CD4-positive, alpha-beta memory T cell (primary cell): Measurements from ENCODE around the gene TDG. TPM values are rescaled to one million over a fixed set of nuclear protein-coding genes. Genes with fewer than 3 reads are reported as not detected.

Source experiments
- CTCF ChIA-PET: fragments of 350-600 bp; sonication (Branson Sonifier 250); formaldehyde crosslinking; loops from one replicate; lab custom pipeline; 2021; ENCODE audit warnings: inconsistent platforms; ENCODE audit not compliant: partially characterized antibody; lab: Charles Lee
- POLR2A ChIA-PET: fragments of 350-600 bp; sonication (Branson Sonifier 250); formaldehyde crosslinking; loops from one replicate; lab custom pipeline; 2021; ENCODE audit not compliant: partially characterized antibody; lab: Charles Lee
- DNase-seq, 5 donors: peaks; one replicate each; pipeline versions ENCODE4 v3.0.0 to v3.0.0-alpha.2; 2020 to 2022; ENCODE audit warnings: mixed read lengths in 1 of 5
- H3K27ac ChIP-seq: one replicate; pipeline ENCODE4 v1.7.0; 2013; ENCODE audit warnings: low read depth, low read length
- H3K27me3 ChIP-seq: 2 replicates; pipeline ENCODE4 v1.7.0; 2013; ENCODE audit warnings: mild to moderate bottlenecking, low read length, moderate library complexity; ENCODE audit not compliant: insufficient read depth
- H3K36me3 ChIP-seq: 2 replicates; pipeline ENCODE4 v1.7.0; 2013; ENCODE audit warnings: mild to moderate bottlenecking, low read length, moderate library complexity; ENCODE audit not compliant: insufficient read depth
- H3K4me1 ChIP-seq: 2 replicates; pipeline ENCODE4 v1.7.0; 2013; ENCODE audit warnings: mild to moderate bottlenecking, low read length, moderate library complexity; ENCODE audit not compliant: insufficient read depth
- H3K4me3 ChIP-seq, 2 donors: one replicate each; pipeline ENCODE4 v1.7.0; 2013; ENCODE audit warnings: low read length in 2 of 2, mild to moderate bottlenecking in 1 of 2
- H3K9me3 ChIP-seq, 2 donors: one replicate each; pipeline ENCODE4 v1.7.0; 2013; ENCODE audit warnings: low read length in 2 of 2, control low read depth in 1 of 2; ENCODE audit not compliant: control insufficient read depth in 1 of 2
- H3K27ac Mint-ChIP-seq, 7 donors: one replicate each; pipeline ENCODE4 v1.8.0; 2020 to 2021; ENCODE audit warnings: mixed read lengths in 7 of 7, mild to moderate bottlenecking in 6 of 7, inconsistent platforms in 3 of 7, moderate library complexity in 3 of 7
- H3K27me3 Mint-ChIP-seq, 2 donors: one replicate each; pipeline ENCODE4 v1.8.0; 2020 to 2021; ENCODE audit warnings: mixed read lengths in 2 of 2
- H3K36me3 Mint-ChIP-seq, 2 donors: one replicate each; pipeline ENCODE4 v1.8.0; 2020 to 2021; ENCODE audit warnings: mixed read lengths in 2 of 2, inconsistent platforms in 1 of 2, mild to moderate bottlenecking in 1 of 2
- H3K4me1 Mint-ChIP-seq, 4 donors: one replicate each; pipeline ENCODE4 v1.8.0; 2020 to 2021; ENCODE audit warnings: mixed read lengths in 4 of 4, mild to moderate bottlenecking in 1 of 4
- H3K4me3 Mint-ChIP-seq, 8 donors: one replicate each; pipeline ENCODE4 v1.8.0; 2020 to 2021; ENCODE audit warnings: mixed read lengths in 8 of 8, mild to moderate bottlenecking in 7 of 8, moderate library complexity in 6 of 8, inconsistent platforms in 3 of 8
- H3K9me3 Mint-ChIP-seq, 8 donors: one replicate each; pipeline ENCODE4 v1.8.0; 2020 to 2021; ENCODE audit warnings: mixed read lengths in 8 of 8, mild to moderate bottlenecking in 5 of 8, inconsistent platforms in 3 of 8, moderate library complexity in 1 of 8
- intact Hi-C: fragments of 100-400 bp; cut with micrococcal nuclease; formaldehyde crosslinking; loops from one replicate; pipeline ENCODE4 v1.15.1; 2023
- polyA plus RNA-seq, 2 donors: library from polyadenylated mRNA; unstranded; fragments of 300-500 nt; fragmentation: Illumina TruSeq; gene quantifications; one replicate each; pipeline ENCODE4 v1.2.3, GENCODE V29; 2021
- total RNA-seq, 2 experiments: library from RNA; stranded (reverse); gene quantifications; one replicate each; pipeline ENCODE4 v1.2.3, GENCODE V29; 2021

Gene TDG
- total and polyA plus RNA-seq, 4 experiments from 2014 or later: 12.9 to 38.3 (median 27.2) TPM

- H3K27ac Mint-ChIP-seq: peak overlapping the region; percentile 99 to 100 (median 100)
- Histone ChIP-seq H3K27me3 (no peaks in the 10 kb centered on the region), H3K4me1 (peaks cover 61% of the 10 kb centered on the region), H3K9me3 (no peaks in the 10 kb centered on the region), H3K4me3 (peak overlapping the region; percentile 24 to 87), H3K36me3 (peaks cover 15% of the 10 kb centered on the region), H3K27ac (peak overlapping the region; percentile 99)
- H3K36me3 Mint-ChIP-seq: peaks cover 12 to 51% of the 10 kb centered on the region in 2 donors
- ChIA-PET CTCF (interaction anchor here (0.7 to 2.4 kb wide), 8 partner anchors 12 to 179 kb away, joined by 3 to 10 read pairs (median 4); partner anchors contain the start of gene TDG), POLR2A (interaction anchor here (0.6 to 5.2 kb wide), 40 partner anchors 8 to 1868 kb away, joined by 3 to 139 read pairs (median 6); partner anchors contain the start of genes APPL2, EID3, HCFC2 and NFYB)
- H3K4me1 Mint-ChIP-seq: peaks cover 40 to 83% (median 54%) of the 10 kb centered on the region in 4 donors
- intact Hi-C loops: loop anchor here (1.0 to 10.0 kb wide), 11 partner anchors 27 to 1178 kb away; partner anchors contain the start of genes HCFC2, NFYB, NT5DC3 and TDG
- DNase-seq: no peak
- peak overlapping the region; percentile 87 to 96 (median 91) for H3K4me3 Mint-ChIP-seq
- H3K27me3 Mint-ChIP-seq: peaks cover 0 to 3% of the 10 kb centered on the region in 2 donors
- peaks cover 0 to 5% (median 0%) of the 10 kb centered on the region in 8 donors for H3K9me3 Mint-ChIP-seq
Observed at GRCh38 chr12:103929784-103930033, 36.0 kb upstream of the TDG start.

DNA sequence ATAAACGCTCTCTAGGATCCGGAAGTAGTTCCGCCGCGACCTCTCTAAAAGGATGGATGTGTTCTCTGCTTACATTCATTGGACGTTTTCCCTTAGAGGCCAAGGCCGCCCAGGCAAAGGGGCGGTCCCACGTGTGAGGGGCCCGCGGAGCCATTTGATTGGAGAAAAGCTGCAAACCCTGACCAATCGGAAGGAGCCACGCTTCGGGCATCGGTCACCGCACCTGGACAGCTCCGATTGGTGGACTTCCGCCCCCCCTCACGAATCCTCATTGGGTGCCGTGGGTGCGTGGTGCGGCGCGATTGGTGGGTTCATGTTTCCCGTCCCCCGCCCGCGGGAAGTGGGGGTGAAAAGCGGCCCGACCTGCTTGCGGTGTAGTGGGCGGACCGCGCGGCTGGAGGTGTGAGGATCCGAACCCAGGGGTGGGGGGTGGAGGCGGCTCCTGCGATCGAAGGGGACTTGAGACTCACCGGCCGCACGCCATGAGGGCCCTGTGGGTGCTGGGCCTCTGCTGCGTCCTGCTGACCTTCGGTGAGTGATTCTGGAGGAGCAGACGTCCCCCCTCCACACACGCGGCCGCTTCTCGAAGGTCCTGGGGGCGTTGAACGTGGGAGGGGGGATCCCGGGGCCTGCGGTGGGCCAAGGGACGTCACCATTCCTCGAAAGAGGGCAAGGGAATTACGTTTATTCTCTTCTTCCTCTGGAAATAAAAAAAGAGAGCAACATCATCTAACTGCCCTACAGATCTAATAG, 35.5 kb upstream of the TDG start, which contains the start of gene HSP90B1:
Gene HSP90B1 (plus strand): TSS at position 377 of the 753 bp plus-strand sequence. CDS start 106 bp downstream, at position 483.
- no peaks in the 10 kb centered on the region for H3K27me3 ChIP-seq
- H3K4me1 ChIP-seq: peaks cover 61% of the 10 kb centered on the region
- peaks cover 19% of the 10 kb centered on the region for H3K36me3 ChIP-seq
- H3K27me3 Mint-ChIP-seq: peaks cover 0 to 3% of the 10 kb centered on the region in 2 donors
- H3K9me3 Mint-ChIP-seq: peaks cover 0 to 5% (median 0%) of the 10 kb centered on the region in 8 donors
- H3K9me3 ChIP-seq: no peaks in the 10 kb centered on the region
- intact Hi-C loops: loop anchor here (1.0 to 10.0 kb wide), 10 partner anchors 27 to 1177 kb away; partner anchors contain the start of genes HCFC2, NFYB, NT5DC3 and TDG
- peak within 1 kb of the TSS; percentile 99 to 100 (median 100) for H3K27ac Mint-ChIP-seq
- peak within 1 kb of the TSS; percentile 87 for H3K4me3 ChIP-seq
- H3K4me3 Mint-ChIP-seq: peak within 1 kb of the TSS; percentile 87 to 96 (median 91)
- ChIA-PET CTCF (interaction anchor here (0.7 to 2.4 kb wide), 8 partner anchors 13 to 179 kb away, joined by 3 to 10 read pairs (median 4); partner anchors contain the start of gene TDG), POLR2A (interaction anchor here (0.6 to 5.2 kb wide), 41 partner anchors 8 to 1869 kb away, joined by 3 to 139 read pairs (median 6); partner anchors contain the start of genes APPL2, EID3, HCFC2 and NFYB)
- H3K27ac ChIP-seq: peak within 1 kb of the TSS; percentile 99
- DNase-seq: peak; percentile 99 to 100 (median 100)
- H3K4me1 Mint-ChIP-seq: peaks cover 42 to 83% (median 54%) of the 10 kb centered on the region in 4 donors
- peaks cover 17 to 56% of the 10 kb centered on the region in 2 donors for H3K36me3 Mint-ChIP-seq

DNA sequence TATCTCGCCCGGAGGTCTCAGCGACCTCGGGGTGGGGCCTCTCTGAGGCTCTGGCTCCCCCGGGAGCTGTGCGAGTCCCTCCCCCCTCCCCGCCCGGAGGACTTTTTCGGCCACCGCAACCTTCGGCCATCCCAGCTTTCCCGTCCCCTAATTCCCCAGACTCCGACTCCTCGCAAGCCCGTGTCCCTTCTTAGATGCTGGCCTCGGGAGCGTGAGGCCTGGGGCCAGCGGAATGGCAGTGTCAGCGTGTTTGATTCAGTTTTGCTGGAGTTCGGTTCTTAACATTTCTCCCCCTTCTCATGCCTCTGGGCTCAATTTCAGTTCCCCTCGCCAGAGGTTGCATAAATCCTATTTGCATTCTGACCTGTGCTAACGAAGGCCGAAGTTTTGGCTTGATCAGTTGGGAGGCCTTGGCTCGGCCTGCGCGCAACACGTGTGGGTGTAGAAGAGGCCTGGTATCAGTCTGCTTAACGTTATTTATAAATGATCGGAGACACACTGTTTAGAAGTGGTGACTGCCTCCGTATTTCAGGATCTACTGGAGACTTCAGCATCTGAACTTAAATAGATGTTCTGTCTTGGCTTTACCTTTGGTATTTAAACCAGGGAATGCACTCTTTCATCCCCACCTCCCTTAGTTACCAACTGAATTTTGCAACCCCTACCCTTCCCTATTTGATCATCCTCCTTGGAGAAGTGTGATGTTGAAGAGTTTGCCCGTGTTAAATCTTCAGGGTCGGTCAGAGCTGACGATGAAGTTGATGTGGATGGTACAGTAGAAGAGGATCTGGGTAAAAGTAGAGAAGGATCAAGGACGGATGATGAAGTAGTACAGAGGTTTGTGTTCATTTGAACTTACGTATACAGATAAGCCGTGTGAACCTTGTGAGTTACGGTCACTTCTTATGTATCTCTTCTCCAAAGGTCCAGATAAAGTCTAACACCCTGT, 34.6 kb upstream of the TDG start:
- POLR2A ChIA-PET: interaction anchor here (0.5 to 5.2 kb wide), 9 partner anchors 9 to 137 kb away, joined by 3 to 98 read pairs (median 21); partner anchors contain the start of genes HCFC2, NT5DC3 and TDG
- H3K4me1 Mint-ChIP-seq: peaks cover 44 to 87% (median 58%) of the 10 kb centered on the region in 4 donors
- intact Hi-C loops: loop anchor here (1.0 to 10.0 kb wide), 10 partner anchors 26 to 1176 kb away; partner anchors contain the start of genes HCFC2, NFYB, NT5DC3 and TDG
- peaks cover 0 to 3% of the 10 kb centered on the region in 2 donors for H3K27me3 Mint-ChIP-seq
- Histone ChIP-seq H3K4me3 (peak overlapping the region; percentile 69 to 87), H3K27me3 (no peaks in the 10 kb centered on the region), H3K36me3 (peaks cover 28% of the 10 kb centered on the region), H3K9me3 (no peaks in the 10 kb centered on the region), H3K27ac (peak overlapping the region; percentile 91), H3K4me1 (peaks cover 66% of the 10 kb centered on the region)
- CTCF ChIA-PET: no interaction called here
- peak overlapping the region; percentile 99 to 100 (median 100) for H3K27ac Mint-ChIP-seq
- peak in 4 of 5 donors; percentile 12 to 20 (median 16) for DNase-seq
- H3K9me3 Mint-ChIP-seq: peaks cover 0 to 5% (median 0%) of the 10 kb centered on the region in 8 donors
- peaks cover 21 to 61% of the 10 kb centered on the region in 2 donors for H3K36me3 Mint-ChIP-seq
- H3K4me3 Mint-ChIP-seq: peak overlapping the region; percentile 87 to 96 (median 91)

GRCh38 chr12:103933237-103933636, 32.4 kb upstream of the TDG start:
- Histone ChIP-seq H3K36me3 (peaks cover 35% of the 10 kb centered on the region), H3K9me3 (no peaks in the 10 kb centered on the region), H3K27me3 (no peaks in the 10 kb centered on the region), H3K4me1 (peaks cover 67% of the 10 kb centered on the region), H3K4me3 (no peak overlapping the region), H3K27ac (peak overlapping the region; percentile 91)
- ChIA-PET POLR2A (interaction anchor here (1.0 kb wide), 1 partner anchor 31 kb away, joined by 3 read pairs; no protein-coding TSS in a partner anchor), CTCF (no interaction called here)
- peak overlapping the region in 3 of 8 donors; percentile 2 to 54 (median 9) for H3K4me3 Mint-ChIP-seq
- peaks cover 30 to 78% of the 10 kb centered on the region in 2 donors for H3K36me3 Mint-ChIP-seq
- peaks cover 40 to 81% (median 54%) of the 10 kb centered on the region in 4 donors for H3K4me1 Mint-ChIP-seq
- peak overlapping the region in 2 of 7 donors; percentile 82 to 99 for H3K27ac Mint-ChIP-seq
- peaks cover 0 to 3% (median 0%) of the 10 kb centered on the region in 8 donors for H3K9me3 Mint-ChIP-seq
- no peak for DNase-seq
- intact Hi-C loops: loop anchor here (5.0 to 10.0 kb wide), 2 partner anchors 352 to 1174 kb away; partner anchors contain the start of gene WASHC4
- H3K27me3 Mint-ChIP-seq: peaks cover 0 to 3% of the 10 kb centered on the region in 2 donors

DNA sequence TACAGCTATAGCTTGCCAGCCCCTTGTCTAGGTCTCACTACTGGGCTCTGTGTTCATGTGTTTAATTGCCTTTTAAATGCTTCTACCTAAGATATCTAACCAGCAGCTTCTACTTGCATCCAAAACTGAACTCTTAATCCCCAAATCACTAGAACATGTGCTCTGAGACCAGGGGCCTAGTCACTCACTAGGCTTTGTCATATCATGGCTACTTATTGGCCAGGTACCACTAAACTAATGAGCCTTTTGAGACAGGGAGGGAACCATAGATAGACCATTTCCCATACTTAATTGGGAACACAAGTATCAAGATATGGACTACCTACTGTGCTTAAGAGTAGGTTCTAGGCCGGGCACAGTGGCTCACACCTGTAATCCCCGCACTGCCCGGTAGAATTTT, 29.0 kb upstream of the TDG start:
- DNase-seq: no peak
- Histone ChIP-seq H3K27me3 (no peaks in the 10 kb centered on the region), H3K4me1 (peaks cover 56% of the 10 kb centered on the region), H3K9me3 (no peaks in the 10 kb centered on the region), H3K36me3 (peaks cover 67% of the 10 kb centered on the region), H3K27ac (no peak overlapping the region), H3K4me3 (no peak overlapping the region)
- ChIA-PET POLR2A (interaction anchor here (0.9 to 2.5 kb wide), 3 partner anchors 8 to 20 kb away, joined by 3 to 9 read pairs (median 6); a partner anchor contains a TSS), CTCF (interaction anchor here (1.0 to 1.6 kb wide), 2 partner anchors 20 to 172 kb away, joined by 3 to 4 read pairs; a partner anchor contains a TSS)
- intact Hi-C loops: loop anchor here (10.0 kb wide), 1 partner anchor 348 kb away; no protein-coding TSS in a partner anchor
- H3K4me3 Mint-ChIP-seq: no peak overlapping the region
- H3K4me1 Mint-ChIP-seq: peaks cover 29 to 56% (median 44%) of the 10 kb centered on the region in 4 donors
- H3K36me3 Mint-ChIP-seq: peaks cover 53 to 84% of the 10 kb centered on the region in 2 donors
- H3K27ac Mint-ChIP-seq: peak overlapping the region in 4 of 7 donors; percentile 54 to 70 (median 68)
- no peaks in the 10 kb centered on the region for H3K27me3 Mint-ChIP-seq
- H3K9me3 Mint-ChIP-seq: no peaks in the 10 kb centered on the region

- Histone ChIP-seq H3K4me1 (no peaks in the 10 kb centered on the region), H3K27ac (no peak overlapping the region), H3K36me3 (peaks cover 89% of the 10 kb centered on the region), H3K4me3 (no peak overlapping the region), H3K9me3 (no peaks in the 10 kb centered on the region), H3K27me3 (no peaks in the 10 kb centered on the region)
- peaks cover 3 to 19% (median 11%) of the 10 kb centered on the region in 4 donors for H3K4me1 Mint-ChIP-seq
- POLR2A ChIA-PET: interaction anchor here (0.9 to 2.1 kb wide), 3 partner anchors 9 to 21 kb away, joined by 3 to 7 read pairs (median 3); partner anchors contain the start of gene TDG
- no peak overlapping the region for H3K4me3 Mint-ChIP-seq
- intact Hi-C loops: no loop called here
- H3K36me3 Mint-ChIP-seq: peaks cover 69 to 96% of the 10 kb centered on the region in 2 donors
- H3K9me3 Mint-ChIP-seq: no peaks in the 10 kb centered on the region
- no peak for DNase-seq
- H3K27me3 Mint-ChIP-seq: no peaks in the 10 kb centered on the region
- H3K27ac Mint-ChIP-seq: no peak overlapping the region
- CTCF ChIA-PET: interaction anchor here (0.6 to 1.3 kb wide), 3 partner anchors 12 to 519 kb away, joined by 3 to 5 read pairs (median 4); a partner anchor contains a TSS
Observed at GRCh38 chr12:103944964-103945363, 20.7 kb upstream of the TDG start.
